Sigmoid colon (tissue), 7 donors: ENCODE data around the gene HAS3. TPM values are rescaled to one million over a fixed set of nuclear protein-coding genes. Genes with fewer than 3 reads are reported as not detected.
"Not testable (repeated sequence)": the region's sequence is repeated elsewhere in the genome, so short reads cannot be mapped to it uniquely, and the experiment has no call there.

Source experiments
- DNase-seq: peaks from one replicate; pipeline ENCODE4 v3.0.0-alpha.2; 2019
- H3K27ac ChIP-seq, 4 donors: fragments of 200-600 bp; sonication (generic); one replicate each; pipeline ENCODE4 v1.5.1; 2016 to 2019; ENCODE audit warnings: mild to moderate bottlenecking in 1 of 4
- H3K27me3 ChIP-seq, 3 donors: fragments of 200-600 bp; sonication (generic); one replicate each; pipeline ENCODE4 v1.5.1; 2019; ENCODE audit warnings: mild to moderate bottlenecking in 1 of 3
- H3K36me3 ChIP-seq, 4 donors: fragments of 200-600 bp; sonication (generic); one replicate each; pipeline ENCODE4 v1.5.1; 2016 to 2019
- H3K4me1 ChIP-seq, 4 donors: fragments of 200-600 bp; sonication (generic); one replicate each; pipeline ENCODE4 v1.5.1; 2017 to 2019
- H3K4me3 ChIP-seq, 4 donors: fragments of 200-600 bp; sonication (generic); one replicate each; pipeline ENCODE4 v1.5.1; 2017 to 2019; ENCODE audit warnings: mild to moderate bottlenecking in 2 of 4, moderate library complexity in 1 of 4
- H3K9me3 ChIP-seq, 4 donors: fragments of 200-600 bp in 3 of 4; sonication (generic) in 3 of 4; one replicate each; pipeline versions ENCODE4 v1.5.1 to v1.6.1; 2013 to 2019
- CTCF ChIP-seq, 4 experiments: fragments of 450-650 bp in 3 of 4; fragments of 200-600 bp in 1 of 4; IDR thresholded peaks; one replicate each; pipeline ENCODE4 v1.5.1; 2016 to 2019; ENCODE audit warnings: antibody characterized with exemption in 4 of 4, mild to moderate bottlenecking in 3 of 4, moderate library complexity in 2 of 4
- EP300 ChIP-seq, 4 donors: sonication (generic); formaldehyde crosslinking; IDR thresholded peaks; one replicate each; pipeline ENCODE4 v1.6.1; 2017; ENCODE audit warnings: antibody characterized with exemption in 4 of 4
- POLR2A ChIP-seq, 2 donors: fragments of 450-650 bp; IDR thresholded peaks; one replicate each; pipeline ENCODE4 v1.6.1; 2016; ENCODE audit warnings: antibody characterized with exemption in 2 of 2, mild to moderate bottlenecking in 2 of 2, moderate library complexity in 2 of 2
- POLR2AphosphoS5 ChIP-seq, 4 donors: sonication (generic); formaldehyde crosslinking; IDR thresholded peaks; one replicate each; pipeline ENCODE4 v1.6.1; 2017; ENCODE audit warnings: antibody characterized with exemption in 4 of 4
- whole genome bisulfite sequencing, 2 donors: extraction: QIAGEN DNeasy Blood & Tissue Kit; methylation state at CpG; one replicate each; pipeline ENCODE4 v1.1.7; 2013; 5-methylcytosine and 5-hydroxymethylcytosine counted together
- intact Hi-C: fragments of 100-400 bp; cut with DNase I; formaldehyde crosslinking; loops from one replicate; pipeline ENCODE4 v1.15.1; 2023
- polyA plus RNA-seq, 3 donors: library from polyadenylated mRNA; stranded (reverse); fragments of 200-250 nt; gene quantifications; one replicate each; pipeline ENCODE4 v1.2.3, GENCODE V29; 2013
- total RNA-seq, 4 donors: library from RNA; depleted of rRNA; stranded (reverse); fragments of >200 nt; gene quantifications; one replicate each; pipeline ENCODE4 v1.1.0, GENCODE V29; 2016
- donor health status: healthy with polysubstance abuse.
- donor health status: Bipolar disorder and iron deficiency.
- donor health status: healthy.

HAS3 gene
- total and polyA plus RNA-seq, 7 donors, result 0.36 to 5.8 (median 0.83) TPM

GRCh38 chr16:69145658-69146057 is 40.2 kb downstream of the HAS3 start:
- no peaks in the 10 kb centered on the region for H3K27me3 ChIP-seq
- H3K36me3 ChIP-seq, result peaks cover 7 to 81% (median 39%) of the 10 kb centered on the region in 4 donors
- WGBS, 2 donors, result 86 to 90% methylated on average over 4 of the region's 4 CpGs
- TF ChIP-seq POLR2AphosphoS5 (IDR thresholded peaks at IDR 0.05) (no peak), EP300 (IDR thresholded peaks at IDR 0.05) (no peak)
- no peak overlapping the region for H3K4me3 ChIP-seq
- no peak overlapping the region for H3K27ac ChIP-seq
- H3K4me1 ChIP-seq, result no peaks in the 10 kb centered on the region
- DNase-seq, result no peak
- no peaks in the 10 kb centered on the region for H3K9me3 ChIP-seq
- intact Hi-C loops, result no loop called here

- intact Hi-C loops, result loop anchor here (1.0 to 5.0 kb wide), 2 partner anchors 38 to 138 kb away; partner anchors contain the start of gene SNTB2
- not testable (repeated sequence) for H3K27me3 ChIP-seq, H3K9me3 ChIP-seq, H3K27ac ChIP-seq, H3K4me3 ChIP-seq, H3K4me1 ChIP-seq, DNase-seq
- H3K36me3 ChIP-seq, result peaks cover 7 to 81% (median 33%) of the 10 kb centered on the region in 4 donors
- WGBS, 2 donors, result 79 to 91% methylated on average over 9 of the region's 9 CpGs
Measured at GRCh38 chr16:69149621-69150020, 44.2 kb downstream of the HAS3 start.

DNA sequence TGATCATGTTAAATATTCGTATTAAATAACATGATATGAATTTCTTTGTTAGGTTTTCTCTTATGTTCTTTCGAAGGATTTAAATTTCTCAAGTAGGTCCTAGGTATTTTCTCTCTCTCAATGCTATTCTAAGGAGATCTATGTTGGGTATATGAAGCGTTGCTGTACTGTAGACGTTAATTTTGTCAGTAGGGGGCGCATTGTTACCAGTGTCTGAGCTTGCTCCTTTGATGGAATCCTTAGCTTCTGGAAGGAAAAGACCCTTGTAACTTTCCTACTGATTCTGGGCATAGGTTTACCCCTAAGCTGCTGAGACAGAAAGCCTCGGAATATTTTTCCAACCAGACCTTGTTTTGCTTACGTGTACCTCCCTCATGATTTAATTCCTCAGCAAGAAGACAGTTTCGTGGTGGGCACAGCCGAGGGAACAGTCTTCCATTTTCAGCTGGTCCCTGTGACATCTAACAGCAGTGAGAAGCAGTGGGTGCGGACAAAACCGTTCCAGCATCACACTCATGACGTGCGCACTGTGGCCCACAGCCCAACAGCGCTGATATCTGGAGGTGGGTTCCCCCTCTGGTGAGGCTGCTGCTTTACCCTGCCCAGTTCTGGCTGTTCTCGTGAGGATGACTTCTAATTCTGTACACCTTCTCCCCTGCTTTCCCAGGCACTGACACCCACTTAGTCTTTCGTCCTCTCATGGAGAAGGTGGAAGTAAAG is 44.9 kb downstream of the HAS3 start:
- no peak overlapping the region for H3K4me3 ChIP-seq
- no peak overlapping the region for H3K27ac ChIP-seq
- DNase-seq, result no peak
- intact Hi-C loops, result loop anchor here (1.0 to 5.0 kb wide), 2 partner anchors 37 to 137 kb away; partner anchors contain the start of gene SNTB2
- H3K9me3 ChIP-seq, result no peaks in the 10 kb centered on the region
- no peaks in the 10 kb centered on the region for H3K4me1 ChIP-seq
- TF ChIP-seq POLR2A (IDR thresholded peaks at IDR 0.05), result no peak
- peak; percentile 62 to 79 (median 69) for TF ChIP-seq CTCF (IDR thresholded peaks at IDR 0.05)
- 67 to 69% methylated on average over 16 of the region's 16 CpGs for WGBS, 2 donors
- peaks cover 7 to 81% (median 35%) of the 10 kb centered on the region in 4 donors for H3K36me3 ChIP-seq
- H3K27me3 ChIP-seq, result no peaks in the 10 kb centered on the region

DNA sequence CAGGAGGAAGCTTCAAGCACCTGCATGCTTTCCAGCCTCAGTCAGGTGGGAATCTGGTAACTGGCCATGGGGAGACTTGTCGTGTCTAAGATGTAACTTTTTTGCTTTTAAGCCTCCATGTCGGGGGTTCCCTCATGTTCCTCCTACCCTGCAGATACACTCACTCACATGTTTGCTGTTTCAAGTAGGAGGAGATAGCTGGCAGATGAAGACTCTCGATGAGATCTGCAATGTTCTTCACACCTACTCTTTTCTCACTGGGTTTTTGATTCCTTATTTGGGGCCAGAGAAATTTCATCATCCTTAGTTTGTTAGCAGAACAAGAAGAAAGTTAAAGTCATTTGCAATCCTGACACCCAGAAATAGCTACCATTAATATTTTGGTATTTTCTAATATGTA is 51.7 kb downstream of the HAS3 start:
- Histone ChIP-seq H3K9me3 (no peaks in the 10 kb centered on the region), H3K27ac (no peak overlapping the region), H3K36me3 (peaks cover 21 to 95% (median 54%) of the 10 kb centered on the region in 4 donors), H3K4me3 (no peak overlapping the region), H3K27me3 (no peaks in the 10 kb centered on the region), H3K4me1 (no peaks in the 10 kb centered on the region)
- 86 to 89% methylated on average over 3 of the region's 3 CpGs for WGBS, 2 donors
- no peak for DNase-seq
- intact Hi-C loops, result no loop called here
- no peak for TF ChIP-seq EP300 (IDR thresholded peaks at IDR 0.05)
- no peak for TF ChIP-seq POLR2AphosphoS5 (IDR thresholded peaks at IDR 0.05)
- TF ChIP-seq CTCF (IDR thresholded peaks at IDR 0.05), result no peak
- no peak for TF ChIP-seq POLR2A (IDR thresholded peaks at IDR 0.05)

DNA sequence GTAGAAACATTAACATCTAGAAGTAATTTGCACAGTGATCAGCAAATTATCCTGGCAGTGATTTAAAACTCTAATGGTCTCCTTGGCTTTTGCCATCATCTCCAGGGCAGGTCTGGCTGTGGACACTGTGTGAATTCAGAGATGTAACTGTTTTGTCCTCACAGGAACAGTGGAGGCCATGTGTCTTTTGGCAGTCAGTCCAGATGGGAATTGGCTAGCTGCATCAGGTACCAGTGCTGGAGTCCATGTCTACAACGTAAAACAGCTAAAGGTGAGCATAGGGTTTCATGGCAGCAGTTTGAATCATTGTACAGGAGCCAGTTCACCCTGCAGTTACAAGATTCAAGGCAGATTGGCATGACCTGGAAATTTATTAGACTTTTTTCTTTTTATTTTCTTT is 54.7 kb downstream of the HAS3 start:
- 97% methylated on average over 1 of the region's 1 CpG for WGBS, 2 donors
- Histone ChIP-seq H3K27ac (no peak overlapping the region), H3K27me3 (no peaks in the 10 kb centered on the region), H3K36me3 (peaks cover 14 to 92% (median 40%) of the 10 kb centered on the region in 4 donors), H3K4me3 (no peak overlapping the region), H3K9me3 (no peaks in the 10 kb centered on the region), H3K4me1 (no peaks in the 10 kb centered on the region)
- intact Hi-C loops, result no loop called here
- DNase-seq, result no peak
- TF ChIP-seq POLR2A (IDR thresholded peaks at IDR 0.05) (no peak), CTCF (IDR thresholded peaks at IDR 0.05) (no peak), EP300 (IDR thresholded peaks at IDR 0.05) (no peak), POLR2AphosphoS5 (IDR thresholded peaks at IDR 0.05) (no peak)

DNA sequence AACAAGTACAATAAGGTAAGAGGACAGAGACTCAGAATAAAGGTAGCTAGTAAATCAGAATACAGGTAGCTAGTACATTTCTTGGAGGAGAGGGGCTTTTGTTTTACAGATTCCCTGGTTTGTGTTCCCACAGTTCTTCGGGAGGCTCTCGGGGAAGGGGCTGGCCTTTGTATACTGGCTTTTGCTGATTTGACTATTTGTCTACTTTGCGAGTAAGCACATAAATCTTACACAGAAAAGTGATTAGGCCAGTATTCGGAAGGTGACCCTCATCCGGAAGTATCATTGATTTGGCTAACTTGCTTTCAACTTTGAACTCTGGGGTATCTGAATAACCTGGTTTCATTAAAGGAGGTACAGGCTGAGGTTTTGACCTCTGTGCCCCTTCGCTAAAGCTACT is 60.1 kb downstream of the HAS3 start:
- intact Hi-C loops, result no loop called here
- no peaks in the 10 kb centered on the region for H3K9me3 ChIP-seq
- no peak overlapping the region for H3K27ac ChIP-seq
- 94 to 95% methylated on average over 6 of the region's 6 CpGs for WGBS, 2 donors
- no peak for DNase-seq
- TF ChIP-seq POLR2AphosphoS5 (IDR thresholded peaks at IDR 0.05) (no peak), POLR2A (IDR thresholded peaks at IDR 0.05) (no peak), EP300 (IDR thresholded peaks at IDR 0.05) (no peak), CTCF (IDR thresholded peaks at IDR 0.05) (no peak)
- H3K4me3 ChIP-seq, result no peak overlapping the region
- peaks cover 4 to 86% (median 28%) of the 10 kb centered on the region in 4 donors for H3K36me3 ChIP-seq
- no peaks in the 10 kb centered on the region for H3K27me3 ChIP-seq
- H3K4me1 ChIP-seq, result no peaks in the 10 kb centered on the region
